ENCODE measurements around the gene PDK2.

GRCh38 chr17:50146230-50146926, 51.2 kb downstream of the PDK2 start:
- TF ChIP-seq POLR2A (IDR thresholded peaks at IDR 0.05) = no peak
- TF ChIP-seq CTCF (IDR thresholded peaks at IDR 0.05) = peak in 1 of 2 donors; percentile 11
